HG03045 (cell line): Measurements from ENCODE around the gene SYCN.
"Not testable (repeated sequence)": the region's sequence is repeated elsewhere in the genome, so short reads cannot be mapped to it uniquely, and the experiment has no call there.

Experiments
- ATAC-seq: cut with Tn5 transposase; IDR thresholded peaks from one replicate; pipeline ENCODE4 v1.9.1; 2021; ENCODE audit warnings: mild to moderate bottlenecking, moderate library complexity; ENCODE audit not compliant: unreplicated experiment

Gene SYCN

DNA sequence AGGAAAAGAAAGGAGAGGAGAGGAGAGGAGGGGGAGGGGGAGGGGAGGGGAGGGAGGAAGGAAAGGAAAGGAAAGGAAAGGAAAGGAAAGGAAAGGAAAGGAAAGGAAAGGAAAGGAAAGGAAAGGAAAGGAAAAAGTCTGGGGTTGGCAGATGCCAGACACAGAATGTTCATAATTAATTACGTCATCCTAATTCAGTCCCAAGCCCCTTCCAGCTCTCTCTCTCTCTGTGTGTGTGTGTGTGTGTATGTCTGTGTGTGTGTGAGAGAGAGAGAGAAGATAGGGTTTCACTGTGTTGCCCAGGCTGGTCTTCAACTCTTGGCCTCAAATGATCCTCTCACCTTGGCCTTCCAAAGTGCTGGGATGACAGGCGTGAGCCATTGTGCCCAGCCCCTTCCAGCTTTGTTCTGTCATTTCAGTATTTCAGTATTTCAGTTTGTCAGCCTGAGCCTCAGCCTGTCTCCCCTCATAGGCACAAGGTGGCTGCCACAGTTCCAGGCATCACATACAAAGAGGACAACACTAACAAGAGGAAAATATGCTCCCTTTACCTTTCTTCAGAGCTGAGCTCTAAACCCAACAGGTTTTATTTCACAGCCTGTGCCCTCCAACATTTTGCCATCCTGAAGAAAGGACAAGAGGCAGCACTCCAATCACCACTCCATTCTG lies 26.2 kb upstream of the SYCN start:
- no peak for ATAC-seq

GRCh38 chr19:39224910-39225309 lies 20.8 kb upstream of the SYCN start:
- no peak for ATAC-seq

- no peak for ATAC-seq
Measured at GRCh38 chr19:39223703-39224279, 19.7 kb upstream of the SYCN start.

GRCh38 chr19:39219108-39219507 lies 15.0 kb upstream of the SYCN start:
- ATAC-seq = not testable (repeated sequence)

GRCh38 chr19:39218230-39219007 lies 14.4 kb upstream of the SYCN start:
- ATAC-seq = no peak

DNA sequence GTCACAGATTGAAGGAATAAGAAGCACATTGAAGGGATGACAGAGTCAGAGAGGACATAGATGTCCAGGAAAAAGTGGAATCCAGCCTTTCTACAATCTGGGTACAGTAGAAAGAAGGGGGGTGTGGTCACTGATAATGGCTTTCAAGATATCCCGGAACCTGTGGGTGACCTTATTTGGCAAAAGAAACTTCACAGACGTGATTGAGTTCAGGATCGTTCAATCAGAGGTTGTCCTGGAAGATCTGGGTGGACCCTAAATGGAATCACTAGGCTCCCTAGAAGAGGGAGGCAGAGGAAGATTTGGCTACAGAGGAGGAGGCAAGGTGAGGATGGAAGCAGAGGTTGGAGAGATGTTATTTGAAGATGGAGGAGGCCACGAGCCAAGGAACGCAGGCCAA lies 13.0 kb upstream of the SYCN start:
- ATAC-seq = no peak

DNA sequence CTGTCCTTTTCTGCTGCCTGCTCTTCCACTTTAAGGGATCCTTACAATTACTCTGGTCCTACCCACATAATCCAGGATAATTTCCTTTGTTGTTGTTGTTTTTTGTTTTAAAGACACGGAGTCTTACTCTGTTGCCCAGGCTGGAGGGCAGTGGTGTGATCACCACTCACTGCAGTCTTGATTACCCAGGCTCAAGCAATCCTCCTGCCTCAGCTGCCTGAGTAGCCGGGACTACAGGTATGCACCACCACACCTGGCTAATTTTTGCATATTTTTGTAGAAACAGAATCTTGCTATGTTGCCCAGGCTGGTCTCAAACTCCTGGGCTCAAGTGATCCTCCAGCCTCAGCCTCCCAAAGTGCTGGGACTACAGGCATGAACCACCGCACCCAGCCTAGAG lies 11.3 kb upstream of the SYCN start:
- ATAC-seq = not testable (repeated sequence)

- ATAC-seq = no peak
Measured at GRCh38 chr19:39212375-39212742, 8.3 kb upstream of the SYCN start.

GRCh38 chr19:39211731-39212374 lies 7.8 kb upstream of the SYCN start:
- no peak for ATAC-seq

- ATAC-seq = no peak
Measured at GRCh38 chr19:39209196-39209595, 5.1 kb upstream of the SYCN start.

DNA sequence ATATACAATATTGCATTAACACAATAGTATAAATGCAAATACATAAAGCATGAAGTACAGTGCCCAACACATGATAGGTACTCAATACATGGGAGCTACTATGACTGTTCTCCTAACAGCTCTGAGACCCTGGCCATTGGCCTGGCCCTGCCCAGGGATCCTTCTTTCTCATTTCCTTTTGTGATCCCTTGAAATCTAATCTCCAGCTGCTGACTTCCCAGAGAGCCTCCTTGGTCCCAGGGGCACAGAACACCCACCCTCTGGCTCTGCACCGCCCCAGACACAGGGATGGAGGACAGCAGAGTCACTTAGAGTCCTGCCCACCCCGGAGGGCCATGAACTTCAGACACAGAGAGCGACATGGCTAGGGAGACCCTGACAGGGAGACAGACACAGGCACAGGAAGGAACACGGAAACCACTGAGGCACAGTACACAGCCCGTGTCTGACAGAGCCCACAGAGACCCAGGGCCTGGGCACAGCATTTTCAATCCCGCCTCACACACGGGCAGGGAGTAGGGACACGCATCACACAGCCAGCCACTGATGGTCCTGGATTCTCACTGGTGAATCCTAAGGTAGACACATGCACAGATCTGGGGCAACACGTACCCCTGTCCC lies 4.2 kb upstream of the SYCN start:
- no peak for ATAC-seq

DNA sequence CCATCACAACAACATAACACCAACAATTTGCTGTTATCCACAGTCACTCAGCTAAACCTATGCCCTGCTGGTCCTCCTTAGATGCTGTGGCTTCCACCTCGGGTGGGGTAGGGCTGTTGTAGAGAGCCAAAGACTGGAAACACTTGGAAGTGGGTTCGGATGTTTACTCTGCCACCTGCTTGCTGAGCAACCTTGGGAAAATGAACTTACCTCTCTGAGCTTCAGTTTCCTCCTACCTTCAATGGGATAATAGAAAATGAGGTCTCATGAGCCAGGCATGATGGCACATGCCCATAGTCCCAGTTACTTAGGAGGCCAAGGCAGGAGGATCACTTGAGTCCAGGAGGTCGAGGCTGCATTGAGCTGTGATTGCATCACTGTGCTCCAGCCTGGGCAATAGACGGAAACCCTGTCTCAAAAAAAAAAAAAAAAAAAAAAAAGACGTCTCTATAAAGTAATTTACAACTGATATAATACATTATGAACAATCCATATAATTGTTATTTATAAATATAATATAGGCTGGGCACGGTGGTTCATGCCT lies 3.3 kb upstream of the SYCN start:
- no peak for ATAC-seq

DNA sequence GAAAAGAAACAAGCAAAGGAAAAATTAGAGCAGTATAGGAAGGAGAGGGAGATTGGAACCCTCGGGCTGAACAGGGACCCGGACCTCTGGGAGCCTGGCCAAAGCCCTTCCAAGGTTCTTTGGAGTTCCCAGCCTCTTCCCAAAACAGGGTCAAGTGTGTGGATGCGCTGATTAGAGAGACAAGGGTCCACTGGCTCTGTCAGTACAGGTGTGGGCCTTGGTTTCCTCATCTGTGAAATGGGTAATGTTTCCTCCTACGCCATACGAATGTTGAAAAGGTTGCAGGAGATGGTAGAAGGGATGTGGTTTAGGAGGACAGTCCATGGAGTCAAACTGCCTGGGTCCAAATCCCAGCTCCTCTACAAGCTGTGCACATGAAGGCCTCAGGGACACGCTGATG lies 2.1 kb upstream of the SYCN start:
- ATAC-seq = no peak

DNA sequence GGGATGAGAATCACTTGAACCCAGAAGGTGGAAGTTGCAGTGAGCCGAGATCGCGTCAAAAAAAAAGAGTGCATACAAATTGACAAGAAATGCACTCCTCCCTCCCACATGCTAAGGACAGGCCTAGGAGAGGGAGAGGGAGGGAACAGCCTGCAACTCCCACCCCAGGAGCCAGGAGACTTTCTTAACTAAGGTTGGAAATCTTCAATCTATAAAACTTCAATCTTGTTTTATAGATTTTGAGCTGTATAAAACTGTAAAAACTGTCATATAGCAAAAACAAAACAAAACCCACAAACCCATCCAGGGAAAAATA lies 1.3 kb upstream of the SYCN start:
- ATAC-seq = no peak

DNA sequence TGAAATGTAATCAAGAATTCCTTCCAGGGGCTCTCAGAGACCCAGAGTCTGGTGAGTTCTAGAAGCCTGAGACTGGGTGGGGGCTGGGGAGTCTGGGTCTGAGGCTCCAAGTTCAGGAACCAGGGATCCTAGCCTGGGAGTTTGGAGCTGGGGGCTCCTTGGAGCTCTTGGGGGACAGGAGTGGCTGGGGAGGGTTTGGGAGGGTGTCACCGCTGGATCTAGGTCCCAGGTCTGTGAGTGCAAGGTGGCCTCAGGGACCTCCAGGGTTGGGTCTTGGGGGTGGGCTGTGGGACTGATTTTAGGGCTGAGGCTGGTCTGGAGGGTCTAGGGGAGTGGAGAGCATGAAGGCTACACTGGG lies 1.1 kb downstream of the SYCN start:
- no peak for ATAC-seq

- ATAC-seq = no peak
Measured at GRCh38 chr19:39200803-39201115, 3.3 kb downstream of the SYCN start.

DNA sequence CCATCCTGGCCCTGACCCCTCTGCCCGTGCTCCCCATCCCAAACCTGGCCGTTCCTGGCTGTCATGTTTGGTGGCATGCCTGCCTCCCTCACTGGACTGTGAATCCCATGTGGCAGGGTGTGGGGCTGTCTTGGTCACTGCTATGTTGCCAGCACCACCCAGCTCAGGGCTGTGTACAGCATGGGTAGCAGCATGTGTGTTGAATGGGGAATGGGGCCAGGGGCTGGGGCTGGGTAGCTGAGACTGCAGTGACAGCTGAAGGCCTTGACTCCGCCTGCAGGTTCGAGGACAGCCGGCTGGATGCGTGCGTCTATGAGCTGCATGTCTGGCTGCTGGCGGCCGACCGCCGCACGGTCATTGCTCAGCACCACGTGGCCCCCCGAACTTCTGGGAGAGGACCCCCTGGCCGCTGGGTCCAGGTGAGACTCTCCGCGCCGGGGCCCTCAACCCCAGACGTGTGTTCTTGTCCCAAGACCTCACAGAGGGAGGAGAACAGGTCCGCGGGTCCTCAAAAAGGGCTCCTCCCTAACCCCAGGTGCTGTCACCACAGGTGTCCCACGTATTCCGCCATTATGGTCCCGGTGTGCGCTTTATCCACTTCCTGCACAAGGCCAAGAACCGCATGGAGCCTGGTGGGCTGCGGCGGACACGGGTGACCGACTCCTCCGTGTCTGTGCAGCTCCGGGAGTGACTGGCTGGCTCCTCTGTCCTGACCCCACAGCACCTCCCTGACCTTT lies 3.8 kb downstream of the SYCN start:
- no peak for ATAC-seq

DNA sequence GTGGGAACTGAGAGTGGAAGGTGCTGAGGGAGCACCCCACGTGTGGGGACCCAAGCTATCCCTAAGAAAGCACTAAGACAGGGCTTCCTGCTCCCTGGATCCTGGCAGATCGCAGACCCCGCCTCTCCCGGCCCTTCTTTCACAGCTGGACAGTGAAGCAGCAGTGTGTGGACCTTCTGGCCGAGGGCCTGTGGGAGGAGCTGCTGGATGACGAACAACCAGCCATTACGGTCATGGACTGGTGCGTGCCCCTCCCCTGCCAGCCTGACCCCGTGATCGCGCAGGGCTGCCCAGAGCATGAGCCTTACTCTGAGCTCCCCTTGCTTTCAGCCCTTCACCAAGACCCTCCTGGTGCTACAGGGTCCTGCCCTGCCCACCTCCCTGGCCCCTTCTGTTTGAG lies 5.0 kb downstream of the SYCN start:
- no peak for ATAC-seq

GRCh38 chr19:39197808-39198207 lies 6.3 kb downstream of the SYCN start:
- no peak for ATAC-seq

DNA sequence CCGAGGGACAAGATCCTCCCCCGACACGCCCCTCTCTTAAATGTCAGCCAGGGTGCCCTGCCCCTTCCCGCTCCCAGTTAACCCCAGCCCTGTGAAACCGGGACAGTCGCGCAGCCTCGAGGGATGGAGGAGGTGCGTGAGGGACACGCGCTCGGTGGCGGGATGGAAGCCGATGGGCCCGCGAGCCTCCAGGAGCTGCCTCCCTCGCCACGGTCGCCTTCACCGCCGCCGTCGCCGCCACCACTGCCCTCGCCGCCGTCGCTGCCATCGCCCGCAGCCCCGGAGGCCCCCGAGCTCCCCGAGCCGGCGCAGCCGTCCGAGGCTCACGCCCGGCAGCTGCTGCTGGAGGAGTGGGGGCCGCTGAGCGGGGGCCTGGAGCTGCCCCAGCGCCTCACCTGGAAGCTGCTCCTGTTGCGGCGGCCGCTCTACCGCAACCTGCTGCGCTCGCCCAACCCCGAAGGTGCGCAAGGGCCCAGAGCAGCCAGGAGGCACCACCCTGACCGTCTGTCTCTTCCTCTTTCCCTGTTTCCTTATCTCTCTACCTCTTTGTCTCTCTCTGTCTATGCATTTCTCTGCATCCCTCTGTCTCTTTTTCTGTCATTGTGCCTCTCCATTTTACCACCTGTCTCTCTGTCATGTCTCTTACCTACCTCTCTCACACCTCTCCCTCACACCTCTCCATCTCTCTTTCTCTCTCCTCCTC lies 7.1 kb downstream of the SYCN start, which contains the start of gene NCCRP1:
TSS of gene NCCRP1 (plus strand) at position 105 of the 703 bp plus-strand sequence. CDS start at position 124, 19 bp downstream.
- ATAC-seq = no peak
